ENCODE data around the gene FAM53A. TPM values are rescaled to one million over a fixed set of nuclear protein-coding genes. Genes with fewer than 3 reads are reported as not detected.
A peak's percentile ranks its signal among the peaks of the same experiment; 100 is the strongest.

The FAM53A gene
- total and polyA plus RNA-seq, 10 of the 15 experiments (the other 5 are each of a cell fraction or from before 2014, with no cell fraction given) = 0.02 to 0.87 (median 0.38) TPM; not detected in 2

GRCh38 chr4:1723131-1723801, 39.2 kb upstream of the FAM53A start (continued):
- TF ChIP-seq NFXL1 (IDR thresholded peaks at IDR 0.05; ENCODE audit: borderline replicate concordance) (no peak), SMAD5 (IDR thresholded peaks at IDR 0.05; ENCODE audit: low read depth) (no peak), BMI1 (IDR thresholded peaks at IDR 0.05; ENCODE audit: borderline replicate concordance) (no peak), USF2 (IDR thresholded peaks at IDR 0.05; ENCODE audit: borderline replicate concordance, low read depth, low read length) (no peak), RELB (IDR thresholded peaks at IDR 0.05; ENCODE audit: low read depth) (no peak; the same call in 1 of the 2 replicates), POU2F2 (IDR thresholded peaks at IDR 0.05; ENCODE audit: borderline replicate concordance, low read depth, low read length) (0 out of 3 replicates have a peak, but pooled peaks have one; percentile 16), ESRRA (IDR thresholded peaks at IDR 0.05; ENCODE audit: low read length) (no peak), SUZ12 (IDR thresholded peaks at IDR 0.05; ENCODE audit: unreplicated experiment) (no peak), SIN3A (IDR thresholded peaks at IDR 0.05; ENCODE audit: low read depth, low read length) (peak; percentile 57; the same call in 1 of the 2 replicates), TCF12 (IDR thresholded peaks at IDR 0.05; ENCODE audit: low read depth, low read length) (peak; percentile 88), MTA3 (IDR thresholded peaks at IDR 0.05; ENCODE audit: borderline replicate concordance, low read length) (no peak; the same call in 1 of the 2 replicates), BCL3 (IDR thresholded peaks at IDR 0.05; ENCODE audit: borderline replicate concordance, insufficient read depth, low read depth, low read length, poor library complexity, severe bottlenecking) (no peak), NR2F1 (conservative IDR thresholded peaks at IDR 0.05) (peak; percentile 41), SREBF2 (IDR thresholded peaks at IDR 0.05; ENCODE audit: low read length) (no peak), KAT2A (conservative IDR thresholded peaks at IDR 0.05; ENCODE audit: control insufficient read depth, low read depth, low read length) (no peak), HDGF (IDR thresholded peaks at IDR 0.05) (no peak), NKRF (conservative IDR thresholded peaks at IDR 0.05) (0 out of 2 replicates have a peak, but pooled peaks have one; percentile 31), CREB1 (IDR thresholded peaks at IDR 0.05; ENCODE audit: low read depth) (no peak), RUNX3 (IDR thresholded peaks at IDR 0.05; ENCODE audit: low read length) (peak; percentile 37; the same call in 1 of the 2 replicates), TBL1XR1 (IDR thresholded peaks at IDR 0.05; ENCODE audit: low read depth, low read length) (no peak), MEF2B (IDR thresholded peaks at IDR 0.05; ENCODE audit: partially characterized antibody, poor library complexity, severe bottlenecking) (no peak), IRF3 (IDR thresholded peaks at IDR 0.05) (no peak), SIX5 (IDR thresholded peaks at IDR 0.05; ENCODE audit: low read depth, low read length, severe bottlenecking) (no peak), LARP7 (IDR thresholded peaks at IDR 0.05) (0 out of 2 replicates have a peak, but pooled peaks have one; percentile 36)

Data from GM12878 (cell line).